Measurements from ENCODE around the gene PPP3R2.

DNA sequence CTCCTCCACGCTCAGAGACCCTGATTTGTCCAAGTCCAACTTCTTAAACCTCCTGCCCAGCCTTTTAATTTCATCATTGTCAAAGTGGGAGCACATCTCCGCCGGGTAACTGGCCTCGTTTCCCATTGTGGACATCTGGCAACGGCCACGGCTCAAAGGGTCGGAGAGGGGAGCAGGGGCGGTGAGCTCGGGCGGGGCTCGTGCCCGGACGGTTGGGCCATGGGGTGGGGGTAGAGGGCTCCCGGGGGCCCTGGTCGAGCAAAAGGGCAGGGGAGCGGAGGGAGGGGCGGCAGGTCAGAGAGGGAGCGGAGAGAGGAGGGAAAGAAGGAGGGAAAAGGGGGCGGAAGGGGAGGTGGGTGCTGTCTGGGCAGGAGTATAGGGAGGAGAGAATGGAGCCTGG lies at the start of gene PPP3R2:
- TF ChIP-seq EZH2 (IDR thresholded peaks at IDR 0.05), result no peak
- TF ChIP-seq, protein P1, sequence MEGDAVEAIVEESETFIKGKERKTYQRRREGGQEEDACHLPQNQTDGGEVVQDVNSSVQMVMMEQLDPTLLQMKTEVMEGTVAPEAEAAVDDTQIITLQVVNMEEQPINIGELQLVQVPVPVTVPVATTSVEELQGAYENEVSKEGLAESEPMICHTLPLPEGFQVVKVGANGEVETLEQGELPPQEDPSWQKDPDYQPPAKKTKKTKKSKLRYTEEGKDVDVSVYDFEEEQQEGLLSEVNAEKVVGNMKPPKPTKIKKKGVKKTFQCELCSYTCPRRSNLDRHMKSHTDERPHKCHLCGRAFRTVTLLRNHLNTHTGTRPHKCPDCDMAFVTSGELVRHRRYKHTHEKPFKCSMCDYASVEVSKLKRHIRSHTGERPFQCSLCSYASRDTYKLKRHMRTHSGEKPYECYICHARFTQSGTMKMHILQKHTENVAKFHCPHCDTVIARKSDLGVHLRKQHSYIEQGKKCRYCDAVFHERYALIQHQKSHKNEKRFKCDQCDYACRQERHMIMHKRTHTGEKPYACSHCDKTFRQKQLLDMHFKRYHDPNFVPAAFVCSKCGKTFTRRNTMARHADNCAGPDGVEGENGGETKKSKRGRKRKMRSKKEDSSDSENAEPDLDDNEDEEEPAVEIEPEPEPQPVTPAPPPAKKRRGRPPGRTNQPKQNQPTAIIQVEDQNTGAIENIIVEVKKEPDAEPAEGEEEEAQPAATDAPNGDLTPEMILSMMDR (IDR thresholded peaks at IDR 0.05), result no peak
